Kidney (tissue), 14 donors: ENCODE measurements around the gene SF3B2. TPM values are rescaled to one million over a fixed set of nuclear protein-coding genes. Genes with fewer than 3 reads are reported as not detected.

Experiments
- DNase-seq, 5 donors: peaks; one replicate each; pipeline ENCODE4 v3.0.0-alpha.2; 2013 to 2020
- FAIRE-seq: peaks from 2 replicates; lab custom pipeline; 2012; peaks lifted over from hg19 to GRCh38; lab: Jason Lieb, UNC
- H3K27ac ChIP-seq, 2 donors: one replicate each; pipeline ENCODE4 v1.7.0; 2013; ENCODE audit warnings: low read depth in 2 of 2, low read length in 2 of 2, inconsistent platforms in 1 of 2
- H3K27me3 ChIP-seq: one replicate; pipeline ENCODE4 v1.7.1; 2013; ENCODE audit warnings: low read length, inconsistent platforms; ENCODE audit not compliant: control insufficient read depth, insufficient read depth
- H3K36me3 ChIP-seq, 3 donors: one replicate each; pipeline versions ENCODE4 v1.7.0 to v1.7.1; 2013; ENCODE audit warnings: low read length in 3 of 3, control low read depth in 1 of 3, inconsistent platforms in 1 of 3; ENCODE audit not compliant: insufficient read depth in 3 of 3, control insufficient read depth in 2 of 3
- H3K4me1 ChIP-seq, 3 donors: one replicate each; pipeline versions ENCODE4 v1.7.0 to v1.7.1; 2013; ENCODE audit warnings: low read length in 3 of 3, inconsistent platforms in 1 of 3, low read depth in 1 of 3; ENCODE audit not compliant: control insufficient read depth in 2 of 3, insufficient read depth in 2 of 3
- H3K4me3 ChIP-seq, 3 donors: one replicate each; pipeline versions ENCODE4 v1.7.0 to v1.8.1; 2013; ENCODE audit warnings: low read length in 3 of 3, control low read depth in 1 of 3, inconsistent platforms in 1 of 3
- H3K9ac ChIP-seq, 3 donors: one replicate each; pipeline versions ENCODE4 v1.7.0 to v1.7.1; 2013; ENCODE audit warnings: low read length in 3 of 3, control low read depth in 1 of 3, inconsistent platforms in 1 of 3
- H3K9me3 ChIP-seq, 3 donors: one replicate each; pipeline versions ENCODE4 v1.7.0 to v1.7.1; 2013; ENCODE audit warnings: low read length in 3 of 3, control low read depth in 1 of 3, inconsistent platforms in 1 of 3; ENCODE audit not compliant: control insufficient read depth in 2 of 3, insufficient read depth in 1 of 3
- CTCF ChIP-seq: IDR thresholded peaks from 3 replicates; pipeline ENCODE4 v1.5.1; 2012; ENCODE audit warnings: mild to moderate bottlenecking, moderate library complexity, borderline replicate concordance; ENCODE audit not compliant: insufficient read depth; ENCODE audit errors: extremely low read depth
- intact Hi-C: fragments of 100-400 bp; cut with DNase I; formaldehyde crosslinking; loops from one replicate; pipeline ENCODE4 v1.11.1; 2022
- polyA plus RNA-seq: library from polyadenylated mRNA; stranded (reverse); fragments of 350-450 nt; fragmentation: Illumina TruSeq; extraction: RNeasy Lipid Tissue Mini Kit (QIAGEN cat#74804); gene quantifications from one replicate; pipeline ENCODE4 v1.2.3, GENCODE V29; 2014; ENCODE audit warnings: low read depth, low replicate concordance; ENCODE audit not compliant: insufficient read depth
- total RNA-seq: library from RNA; stranded (reverse); fragmentation: NEBNext Ultra II Directional; extraction: Animal tissue kit (Norgen Biotek cat#: 25700); gene quantifications from one replicate; pipeline ENCODE4 v1.2.1, GENCODE V29; 2021
- donor health status: control.
- donor health status: control.
- donor health status: control.
- donor health status: control.
- donor health status: control.
- donor health status: DM: yes; HTN: yes; CAD: no.
- donor health status: Normal renal cell carcinoma (clear cell type).

The SF3B2 gene
- total and polyA plus RNA-seq, 2 donors from 2014 or later: 114 to 172 TPM

GRCh38 chr11:66006891-66007176 is 45.3 kb upstream of the SF3B2 start:
- peaks cover 0 to 6% (median 0%) of the 10 kb centered on the region in 3 donors for H3K4me1 ChIP-seq
- no peak for TF ChIP-seq CTCF
- peaks cover 0 to 7% (median 3%) of the 10 kb centered on the region in 3 donors for H3K36me3 ChIP-seq
- no peak overlapping the region for H3K9ac ChIP-seq
- H3K4me3 ChIP-seq: no peak overlapping the region
- H3K27me3 ChIP-seq: peaks cover 6% of the 10 kb centered on the region
- intact Hi-C loops: no loop called here
- H3K27ac ChIP-seq: no peak overlapping the region
- FAIRE-seq (no peak), DNase-seq (no peak)
- H3K9me3 ChIP-seq: no peaks in the 10 kb centered on the region

DNA sequence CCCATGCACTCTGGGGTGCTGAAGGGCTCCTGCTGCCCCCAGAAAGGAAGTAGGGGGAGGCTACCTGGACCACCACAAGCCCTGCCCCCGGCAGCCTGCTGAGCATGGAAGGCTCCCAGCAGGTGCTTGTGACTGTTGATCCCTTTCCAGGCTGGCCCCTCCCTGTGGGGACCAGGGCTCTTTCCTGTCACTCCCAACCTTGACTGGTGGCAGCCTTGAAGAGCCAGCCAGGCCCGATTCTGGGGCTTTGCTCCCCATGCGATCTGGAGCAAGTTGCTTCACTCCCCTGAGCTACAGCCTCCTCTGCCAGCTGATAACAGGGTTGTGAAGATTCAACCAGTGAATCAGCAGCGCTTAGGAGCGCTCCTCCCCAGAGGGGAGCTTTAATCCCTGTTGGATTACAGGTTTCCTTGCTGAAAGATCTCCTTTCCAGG is 44.9 kb upstream of the SF3B2 start:
- intact Hi-C loops: no loop called here
- DNase-seq (no peak), FAIRE-seq (no peak)
- H3K4me3 ChIP-seq: no peak overlapping the region
- H3K27me3 ChIP-seq: peaks cover 7% of the 10 kb centered on the region
- H3K9ac ChIP-seq: no peak overlapping the region
- no peak overlapping the region for H3K27ac ChIP-seq
- H3K9me3 ChIP-seq: no peaks in the 10 kb centered on the region
- TF ChIP-seq CTCF: no peak
- H3K36me3 ChIP-seq: peaks cover 0 to 7% (median 3%) of the 10 kb centered on the region in 3 donors
- peaks cover 0 to 6% (median 0%) of the 10 kb centered on the region in 3 donors for H3K4me1 ChIP-seq

DNA sequence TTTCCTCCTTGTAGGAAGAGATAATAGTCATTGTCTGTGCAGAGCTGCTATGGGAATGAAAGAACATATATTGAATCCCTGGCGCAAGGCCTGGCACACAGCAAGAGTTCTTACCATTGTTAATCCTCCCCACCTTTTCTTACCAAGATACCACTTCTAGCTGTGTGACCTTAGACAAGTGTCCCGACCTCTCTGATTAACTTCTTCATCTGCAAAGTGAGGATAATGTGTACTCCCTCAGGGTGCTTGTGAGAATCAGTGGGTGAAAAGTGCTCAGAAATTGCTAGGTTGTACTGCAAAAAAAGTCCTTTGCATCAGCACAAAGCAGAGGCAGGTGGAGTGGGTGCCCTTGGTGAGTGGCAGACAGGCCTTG is 44.1 kb upstream of the SF3B2 start:
- DNase-seq (no peak), FAIRE-seq (no peak)
- intact Hi-C loops: no loop called here
- H3K9me3 ChIP-seq: no peaks in the 10 kb centered on the region
- H3K27me3 ChIP-seq: peaks cover 9% of the 10 kb centered on the region
- H3K9ac ChIP-seq: no peak overlapping the region
- no peak for TF ChIP-seq CTCF
- H3K4me3 ChIP-seq: no peak overlapping the region
- no peak overlapping the region for H3K27ac ChIP-seq
- peaks cover 0 to 5% (median 0%) of the 10 kb centered on the region in 3 donors for H3K4me1 ChIP-seq
- H3K36me3 ChIP-seq: peaks cover 0 to 7% (median 3%) of the 10 kb centered on the region in 3 donors
